Activated CD8-positive, alpha-beta T cell treated with anti-CD3 and anti-CD28 coated beads for 36 hours (primary cell): ENCODE results near the gene BLM. TPM values are rescaled to one million over a fixed set of nuclear protein-coding genes. Genes with fewer than 3 reads are reported as not detected.
"Not testable (repeated sequence)": the region's sequence is repeated elsewhere in the genome, so short reads cannot be mapped to it uniquely, and the experiment has no call there.

Experiments used
- ATAC-seq: fragments of 200-7000 bp; cut with Tn5 transposase; one replicate; pipeline ENCODE4 v1.10.0; 2021; ENCODE audit warnings: mild to moderate bottlenecking, moderate library complexity
- CTCF ChIA-PET: fragments of 350-600 bp; sonication (Branson Sonifier 250); formaldehyde crosslinking; loops from one replicate; lab custom pipeline; 2021; ENCODE audit warnings: antibody characterized with exemption; lab: Charles Lee
- POLR2A ChIA-PET: fragments of 350-600 bp; sonication (Branson Sonifier 250); formaldehyde crosslinking; loops from one replicate; lab custom pipeline; 2021; ENCODE audit warnings: antibody characterized with exemption; lab: Charles Lee
- DNase-seq: peaks from one replicate; pipeline ENCODE4 v3.0.0-alpha.2; 2020
- H3K27ac Mint-ChIP-seq: one replicate; pipeline ENCODE4 v1.8.0; 2021; ENCODE audit warnings: mild to moderate bottlenecking, mixed read lengths
- H3K27me3 Mint-ChIP-seq: one replicate; pipeline ENCODE4 v1.8.0; 2021; ENCODE audit warnings: mixed read lengths
- H3K36me3 Mint-ChIP-seq: one replicate; pipeline ENCODE4 v1.8.0; 2021; ENCODE audit warnings: low read depth, mixed read lengths
- H3K4me1 Mint-ChIP-seq: one replicate; pipeline ENCODE4 v1.8.0; 2021; ENCODE audit warnings: low read depth, mixed read lengths
- H3K4me3 Mint-ChIP-seq: one replicate; pipeline ENCODE4 v1.8.0; 2021; ENCODE audit warnings: mild to moderate bottlenecking, moderate library complexity, mixed read lengths
- H3K9me3 Mint-ChIP-seq: one replicate; pipeline ENCODE4 v1.8.0; 2021; ENCODE audit warnings: mixed read lengths
- CTCF ChIP-seq: fragments of 200-600 bp; IDR thresholded peaks from one replicate; pipeline ENCODE4 v1.8.0; 2022; ENCODE audit warnings: antibody characterized with exemption, mild to moderate bottlenecking
- intact Hi-C: fragments of 100-400 bp; cut with micrococcal nuclease; formaldehyde crosslinking; loops from one replicate; pipeline ENCODE4 v1.10.0; 2022
- total RNA-seq, 2 experiments: library from RNA; stranded (reverse); gene quantifications; one replicate each; pipeline ENCODE4 v1.2.3, GENCODE V29; 2021

The BLM gene
- total RNA-seq, 2 experiments from 2014 or later = 45.2 to 53.6 TPM

GRCh38 chr15:90819390-90819789, 102.2 kb downstream of the BLM start:
- Mint-ChIP-seq H3K9me3 (no peaks in the 10 kb centered on the region), H3K36me3 (peaks cover 12% of the 10 kb centered on the region), H3K4me1 (peaks cover 45% of the 10 kb centered on the region), H3K27me3 (no peaks in the 10 kb centered on the region), H3K27ac (peak overlapping the region; percentile 61), H3K4me3 (no peak overlapping the region)
- DNase-seq (no peak), ATAC-seq (peak; percentile 14)
- TF ChIP-seq CTCF = no peak
- intact Hi-C loops = loop anchor here (5.0 kb wide), 1 partner anchor 53 kb away; no protein-coding TSS in a partner anchor
- ChIA-PET CTCF (interaction anchor here (2.0 to 3.6 kb wide), 2 partner anchors 19 to 66 kb away, joined by 10 to 28 read pairs; partner anchors contain the start of gene FES), POLR2A (no interaction called here)

- Mint-ChIP-seq H3K27me3 (no peaks in the 10 kb centered on the region), H3K36me3 (peaks cover 9% of the 10 kb centered on the region), H3K4me1 (peaks cover 40% of the 10 kb centered on the region), H3K4me3 (no peak overlapping the region), H3K27ac (peak overlapping the region; percentile 61), H3K9me3 (no peaks in the 10 kb centered on the region)
- peak; percentile 40 for ATAC-seq
- TF ChIP-seq CTCF = no peak
- ChIA-PET POLR2A (no interaction called here), CTCF (interaction anchor here (2.2 to 3.6 kb wide), 2 partner anchors 66 to 113 kb away, joined by 5 to 28 read pairs; partner anchors contain the start of genes FES and HDDC3)
- intact Hi-C loops = loop anchor here (5.0 kb wide), 1 partner anchor 52 kb away; no protein-coding TSS in a partner anchor
- DNase-seq = peak; percentile 49
Measured at GRCh38 chr15:90819850-90820249, 102.7 kb downstream of the BLM start.

DNA sequence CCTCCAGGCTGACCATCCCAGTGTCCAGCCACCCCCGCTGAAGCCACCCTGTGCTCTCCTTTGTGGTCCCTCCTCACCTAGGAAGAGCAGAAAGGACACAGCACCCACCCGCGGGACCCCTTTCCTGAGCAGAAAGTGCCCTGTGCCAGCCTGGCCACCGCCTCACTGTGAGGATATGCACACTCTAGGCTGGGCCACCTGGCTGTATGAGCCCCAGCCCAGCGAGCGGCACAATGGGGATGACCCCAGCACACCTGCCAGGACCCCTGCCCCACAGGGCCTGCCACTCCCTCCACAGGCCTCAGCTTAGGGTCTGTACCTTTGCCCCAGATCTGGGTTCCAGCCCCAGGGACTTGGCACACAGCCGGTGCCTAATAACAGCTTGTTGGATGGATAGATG, 103.3 kb downstream of the BLM start:
- CTCF ChIA-PET = interaction anchor here (2.2 kb wide), 1 partner anchor 112 kb away, joined by 5 read pairs; the partner anchor contains the start of gene HDDC3
- Mint-ChIP-seq H3K4me3 (no peak overlapping the region), H3K4me1 (peaks cover 34% of the 10 kb centered on the region), H3K9me3 (no peaks in the 10 kb centered on the region), H3K36me3 (peaks cover 4% of the 10 kb centered on the region), H3K27me3 (no peaks in the 10 kb centered on the region), H3K27ac (no peak overlapping the region)
- POLR2A ChIA-PET = no interaction called here
- ATAC-seq = no peak
- intact Hi-C loops = no loop called here
- no peak for TF ChIP-seq CTCF
- no peak for DNase-seq

DNA sequence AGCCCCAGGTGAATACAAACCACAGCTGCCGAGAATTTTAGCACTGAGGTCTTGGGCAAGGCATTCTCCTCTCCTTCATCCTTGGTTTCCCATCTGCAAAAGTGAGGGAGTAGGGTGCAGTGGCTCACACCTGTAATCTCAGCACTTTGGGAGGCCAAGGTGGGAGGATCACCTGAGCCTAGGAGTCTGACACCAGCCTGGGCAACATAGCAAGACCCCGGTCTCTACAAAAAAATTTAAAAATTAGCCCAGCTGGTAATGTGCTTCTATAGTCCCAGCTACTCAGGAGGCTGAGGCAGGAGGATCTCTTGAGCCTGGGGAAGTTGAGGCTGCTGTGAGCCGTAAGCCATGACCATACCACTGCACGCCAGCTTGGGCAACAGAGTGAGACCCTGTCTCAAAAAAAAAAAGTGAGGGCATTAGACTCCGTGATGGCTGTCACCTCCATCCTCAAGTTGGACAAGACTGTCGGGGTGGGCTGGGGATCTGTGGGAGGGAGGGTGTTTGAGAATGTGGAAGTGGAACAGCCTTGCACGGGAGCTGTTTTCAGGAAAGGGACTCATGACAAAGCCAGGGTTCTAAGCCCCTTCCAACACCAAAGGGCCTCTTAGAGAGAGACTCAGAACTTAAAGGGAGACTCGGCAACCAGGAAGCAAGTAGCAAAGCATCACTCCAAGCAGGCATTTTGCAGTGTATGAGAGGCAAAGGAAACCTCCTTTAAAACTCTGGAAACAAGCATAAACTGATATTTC, 105.2 kb downstream of the BLM start:
- POLR2A ChIA-PET = interaction anchor here (0.6 to 1.6 kb wide), 2 partner anchors 15 to 46 kb away, joined by 3 read pairs; no protein-coding TSS in a partner anchor
- Mint-ChIP-seq H3K4me1 (peaks cover 21% of the 10 kb centered on the region), H3K9me3 (no peaks in the 10 kb centered on the region), H3K36me3 (no peaks in the 10 kb centered on the region), H3K27me3 (no peaks in the 10 kb centered on the region), H3K27ac (no peak overlapping the region), H3K4me3 (no peak overlapping the region)
- ATAC-seq = no peak
- intact Hi-C loops = no loop called here
- DNase-seq = no peak
- no peak for TF ChIP-seq CTCF
- CTCF ChIA-PET = interaction anchor here (1.7 to 2.2 kb wide), 3 partner anchors 15 to 110 kb away, joined by 4 to 12 read pairs (median 5); partner anchors contain the start of gene HDDC3

- H3K27ac Mint-ChIP-seq = no peak overlapping the region
- TF ChIP-seq CTCF = no peak
- POLR2A ChIA-PET = interaction anchor here (1.9 kb wide), 1 partner anchor 9 kb away, joined by 5 read pairs; no protein-coding TSS in a partner anchor
- H3K27me3 Mint-ChIP-seq = no peaks in the 10 kb centered on the region
- H3K4me1 Mint-ChIP-seq = peaks cover 12% of the 10 kb centered on the region
- no peak overlapping the region for H3K4me3 Mint-ChIP-seq
- H3K9me3 Mint-ChIP-seq = no peaks in the 10 kb centered on the region
- intact Hi-C loops = no loop called here
- DNase-seq = no peak
- no peak for ATAC-seq
- CTCF ChIA-PET = interaction anchor here (0.8 to 1.0 kb wide), 2 partner anchors 18 to 62 kb away, joined by 3 to 5 read pairs; no protein-coding TSS in a partner anchor
- H3K36me3 Mint-ChIP-seq = no peaks in the 10 kb centered on the region
Measured at GRCh38 chr15:90823455-90823974, 106.4 kb downstream of the BLM start.

GRCh38 chr15:90825115-90825899, 108.2 kb downstream of the BLM start:
- ATAC-seq, H3K9me3 Mint-ChIP-seq, H3K4me3 Mint-ChIP-seq, H3K27ac Mint-ChIP-seq, DNase-seq, intact Hi-C loops, H3K36me3 Mint-ChIP-seq, H3K27me3 Mint-ChIP-seq: not testable (repeated sequence)
- ChIA-PET CTCF (interaction anchor here (0.9 to 3.1 kb wide), 2 partner anchors 10 to 60 kb away, joined by 3 to 20 read pairs; no protein-coding TSS in a partner anchor), POLR2A (interaction anchor here (1.9 kb wide), 1 partner anchor 11 kb away, joined by 5 read pairs; no protein-coding TSS in a partner anchor)
- H3K4me1 Mint-ChIP-seq = peaks cover 17% of the 10 kb centered on the region
